ENCODE data around the gene EHBP1.

Gene EHBP1

GRCh38 chr2:62812921-62813825, 107.7 kb downstream of the EHBP1 start:
- DNase-seq (ENCODE audit: low read depth in 1 of 2, low spot score in 1 of 2) = no peak

GRCh38 chr2:62814123-62814522, 108.6 kb downstream of the EHBP1 start:
- no peak for DNase-seq (ENCODE audit: low read depth in 1 of 2, low spot score in 1 of 2)

GRCh38 chr2:62817348-62817747, 111.8 kb downstream of the EHBP1 start:
- no peak for DNase-seq (ENCODE audit: low read depth in 1 of 2, low spot score in 1 of 2)

GRCh38 chr2:62817995-62818713, 112.6 kb downstream of the EHBP1 start:
- DNase-seq (ENCODE audit: low read depth in 1 of 2, low spot score in 1 of 2) = no peak

- DNase-seq (ENCODE audit: low read depth in 1 of 2, low spot score in 1 of 2) = no peak
Measured at GRCh38 chr2:62822549-62822948, 117.0 kb downstream of the EHBP1 start.

GRCh38 chr2:62824388-62824787, 118.9 kb downstream of the EHBP1 start:
- DNase-seq (ENCODE audit: low read depth in 1 of 2, low spot score in 1 of 2) = no peak

GRCh38 chr2:62826141-62826540, 120.6 kb downstream of the EHBP1 start:
- DNase-seq (ENCODE audit: low read depth in 1 of 2, low spot score in 1 of 2) = no peak

GRCh38 chr2:62826953-62827675, 121.6 kb downstream of the EHBP1 start:
- DNase-seq (ENCODE audit: low read depth in 1 of 2, low spot score in 1 of 2) = no peak

- no peak for DNase-seq (ENCODE audit: low read depth in 1 of 2, low spot score in 1 of 2)
Measured at GRCh38 chr2:62831729-62832128, 126.2 kb downstream of the EHBP1 start.

- no peak for DNase-seq (ENCODE audit: low read depth in 1 of 2, low spot score in 1 of 2)
Measured at GRCh38 chr2:62844311-62845090, 139.0 kb downstream of the EHBP1 start.

GRCh38 chr2:62845256-62845655, 139.7 kb downstream of the EHBP1 start:
- no peak for DNase-seq (ENCODE audit: low read depth in 1 of 2, low spot score in 1 of 2)

- no peak for DNase-seq (ENCODE audit: low read depth in 1 of 2, low spot score in 1 of 2)
Measured at GRCh38 chr2:62852254-62852653, 146.7 kb downstream of the EHBP1 start.

- no peak for DNase-seq (ENCODE audit: low read depth in 1 of 2, low spot score in 1 of 2)
Measured at GRCh38 chr2:62854600-62855514, 149.3 kb downstream of the EHBP1 start.

- no peak for DNase-seq (ENCODE audit: low read depth in 1 of 2, low spot score in 1 of 2)
Measured at GRCh38 chr2:62856228-62857040, 150.9 kb downstream of the EHBP1 start.

- no peak for DNase-seq (ENCODE audit: low read depth in 1 of 2, low spot score in 1 of 2)
Measured at GRCh38 chr2:62857139-62857931, 151.8 kb downstream of the EHBP1 start.

- DNase-seq (ENCODE audit: low read depth in 1 of 2, low spot score in 1 of 2) = no peak
Measured at GRCh38 chr2:62858231-62858832, 152.8 kb downstream of the EHBP1 start.

GRCh38 chr2:62868947-62869346, 163.4 kb downstream of the EHBP1 start:
- no peak for DNase-seq (ENCODE audit: low read depth in 1 of 2, low spot score in 1 of 2)

- DNase-seq (ENCODE audit: low read depth in 1 of 2, low spot score in 1 of 2) = no peak
Measured at GRCh38 chr2:62870966-62871365, 165.5 kb downstream of the EHBP1 start.

Measured in stimulated activated CD4-positive, alpha-beta T cell treated with anti-CD3 and anti-CD28 coated beads, Interleukin-15, amount 100 ng/mL, for 1 hour (primary cell).